HG02623 (cell line): ENCODE measurements around the gene EXD3.
"Not testable (repeated sequence)": the region's sequence is repeated elsewhere in the genome, so short reads cannot be mapped to it uniquely, and the experiment has no call there.

Experiments used
- ATAC-seq: cut with Tn5 transposase; IDR thresholded peaks from one replicate; pipeline ENCODE4 v1.9.1; 2021; ENCODE audit warnings: moderate library complexity; ENCODE audit not compliant: unreplicated experiment

The EXD3 gene

DNA sequence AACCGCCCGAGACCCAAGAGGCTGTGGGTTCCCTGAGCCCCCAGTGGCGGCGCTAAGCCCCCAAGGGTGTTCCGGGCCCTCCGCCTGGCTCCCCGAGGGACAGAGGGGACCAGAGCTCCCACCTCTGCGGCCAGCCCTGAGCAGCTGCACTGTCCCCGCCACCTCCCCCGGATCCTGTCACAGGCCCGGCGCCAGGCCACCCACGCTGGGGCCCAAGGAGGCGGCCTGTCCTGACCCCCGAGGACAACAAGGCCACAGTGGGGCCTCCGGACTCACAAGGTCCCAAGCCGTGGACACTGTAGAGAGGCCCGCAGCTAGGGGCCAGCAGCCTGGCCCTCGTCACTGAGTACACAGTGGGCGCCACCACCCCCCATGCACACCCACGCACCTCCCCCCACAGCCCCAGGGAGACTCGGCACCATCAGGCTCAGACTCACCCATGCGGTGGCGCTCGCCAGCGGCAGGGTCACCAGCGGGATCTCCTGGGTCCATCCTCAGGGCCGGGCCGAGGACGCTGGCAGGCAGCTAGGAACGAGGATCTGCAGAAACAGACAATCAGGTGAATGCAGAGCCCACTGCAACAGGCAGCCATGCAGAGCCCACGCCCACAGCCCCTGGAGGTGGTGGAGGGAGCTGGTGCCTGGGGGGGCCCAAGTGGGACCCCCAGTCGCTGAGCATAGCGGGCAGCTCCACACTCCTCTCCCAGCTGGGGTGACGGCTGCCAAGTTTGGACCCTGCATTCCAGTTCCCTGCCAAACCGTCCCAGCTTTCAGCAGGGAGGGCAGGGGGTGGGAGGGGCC lies 27.9 kb downstream of the EXD3 start:
- ATAC-seq = no peak

DNA sequence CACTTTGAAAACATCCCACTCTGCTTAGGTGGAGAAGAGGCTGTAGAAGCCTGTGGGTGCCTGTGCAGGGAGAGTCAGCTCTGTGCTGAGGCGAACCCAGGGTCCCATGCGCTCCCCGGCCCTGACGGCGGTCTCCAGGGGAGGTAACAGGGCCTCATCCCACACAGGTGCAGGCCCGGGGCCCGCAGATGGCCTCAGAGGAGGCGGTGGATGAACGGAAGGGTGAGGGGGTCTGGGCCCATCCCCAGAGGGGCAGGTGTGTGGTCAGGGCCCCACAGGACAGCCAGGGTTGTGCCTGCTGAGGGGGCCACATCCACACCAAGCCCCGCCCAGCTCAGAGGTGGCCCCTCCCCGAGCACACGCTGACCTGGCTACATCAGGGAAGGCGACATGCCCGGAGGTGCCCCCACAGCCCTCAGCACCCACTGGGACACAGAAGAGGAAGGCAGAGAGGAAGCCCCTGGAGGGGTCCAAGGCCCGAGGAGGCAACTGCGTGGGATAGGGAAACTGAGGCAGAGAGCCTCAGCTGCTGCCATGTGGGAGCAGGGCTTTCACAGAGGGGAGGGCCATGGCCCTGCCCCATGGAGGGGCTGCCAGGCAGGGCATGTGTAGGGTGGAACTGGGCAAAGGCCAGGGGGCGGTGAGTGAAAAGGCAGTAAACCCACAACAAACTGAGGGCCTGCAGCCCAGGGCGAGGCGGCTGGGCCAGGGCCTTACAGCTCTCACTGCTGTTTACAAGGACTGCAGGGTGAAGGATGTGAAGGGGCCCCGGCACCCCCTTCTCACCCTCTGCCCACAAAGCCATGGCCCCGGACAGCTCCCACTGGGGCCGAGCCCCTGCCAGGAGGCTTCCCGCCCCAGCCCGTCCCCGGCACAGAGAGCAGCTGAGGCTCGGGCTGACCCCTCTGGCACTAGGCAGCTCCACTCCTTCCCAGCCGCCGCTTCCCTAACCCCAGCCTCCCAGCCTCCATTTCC lies 29.5 kb downstream of the EXD3 start:
- no peak for ATAC-seq

- ATAC-seq = no peak
Measured at GRCh38 chr9:137392232-137393007, 30.5 kb downstream of the EXD3 start.

DNA sequence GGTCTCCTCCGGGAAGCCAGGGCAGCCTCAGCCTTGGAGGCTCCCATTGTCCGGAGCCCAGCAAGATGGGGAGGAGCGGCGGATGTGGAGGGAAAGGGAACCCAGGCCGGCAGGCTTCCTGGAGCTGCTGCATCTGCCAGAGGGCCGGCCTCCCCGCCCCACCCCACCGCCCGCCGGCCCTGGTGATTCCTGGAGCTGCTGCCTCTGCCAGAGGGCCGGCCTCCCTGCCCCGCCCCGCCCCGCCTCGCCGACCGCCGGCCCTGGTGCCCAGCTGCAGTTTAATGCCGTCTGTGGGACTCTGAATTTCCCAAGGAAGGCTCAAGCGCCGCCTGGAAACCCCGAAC lies 31.6 kb downstream of the EXD3 start:
- no peak for ATAC-seq

GRCh38 chr9:137390553-137391410 lies 32.2 kb downstream of the EXD3 start:
- ATAC-seq = no peak

GRCh38 chr9:137389428-137389746 lies 33.6 kb downstream of the EXD3 start:
- no peak for ATAC-seq

GRCh38 chr9:137388589-137389427 lies 34.2 kb downstream of the EXD3 start:
- ATAC-seq = no peak

- no peak for ATAC-seq
Measured at GRCh38 chr9:137387891-137388560, 34.9 kb downstream of the EXD3 start.

DNA sequence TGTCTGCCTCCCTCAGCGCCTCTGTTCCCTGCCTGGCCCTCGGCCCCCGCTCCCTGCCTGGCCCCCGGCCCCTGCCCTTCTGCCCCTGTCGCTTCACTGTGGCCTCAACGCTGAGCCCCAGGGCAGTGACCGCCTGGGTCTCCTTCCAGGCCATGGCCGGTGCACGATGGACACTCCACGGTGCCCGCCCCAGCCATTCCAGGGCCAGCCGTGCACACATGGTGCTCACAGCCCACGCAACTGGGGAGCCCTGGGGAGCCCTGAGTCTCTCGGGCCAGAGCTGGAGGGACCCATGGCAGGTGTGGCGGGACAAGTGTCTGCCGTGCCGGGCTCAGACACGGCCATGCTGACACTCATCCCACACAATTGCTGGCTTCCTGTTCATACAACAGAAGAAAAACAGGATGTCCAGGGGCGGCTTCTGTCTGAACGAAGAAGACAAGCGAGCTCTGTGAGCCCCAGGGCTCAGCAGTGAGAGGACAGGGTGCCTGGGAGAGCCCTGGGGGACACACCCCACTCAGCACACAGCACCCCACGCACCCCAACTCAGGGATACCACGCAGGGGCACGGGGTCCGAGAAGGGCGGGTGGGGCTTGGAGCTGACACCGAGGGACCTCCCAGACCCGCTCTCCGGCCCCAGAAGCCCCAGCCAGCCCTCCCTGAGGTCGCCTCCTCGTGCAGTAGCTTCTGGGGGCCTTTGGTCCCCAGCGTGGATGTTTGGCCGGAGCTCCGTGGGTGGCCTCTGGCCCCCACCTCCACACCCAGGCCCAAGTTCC lies 35.7 kb downstream of the EXD3 start:
- no peak for ATAC-seq

GRCh38 chr9:137386507-137387113 lies 36.4 kb downstream of the EXD3 start:
- not testable (repeated sequence) for ATAC-seq

DNA sequence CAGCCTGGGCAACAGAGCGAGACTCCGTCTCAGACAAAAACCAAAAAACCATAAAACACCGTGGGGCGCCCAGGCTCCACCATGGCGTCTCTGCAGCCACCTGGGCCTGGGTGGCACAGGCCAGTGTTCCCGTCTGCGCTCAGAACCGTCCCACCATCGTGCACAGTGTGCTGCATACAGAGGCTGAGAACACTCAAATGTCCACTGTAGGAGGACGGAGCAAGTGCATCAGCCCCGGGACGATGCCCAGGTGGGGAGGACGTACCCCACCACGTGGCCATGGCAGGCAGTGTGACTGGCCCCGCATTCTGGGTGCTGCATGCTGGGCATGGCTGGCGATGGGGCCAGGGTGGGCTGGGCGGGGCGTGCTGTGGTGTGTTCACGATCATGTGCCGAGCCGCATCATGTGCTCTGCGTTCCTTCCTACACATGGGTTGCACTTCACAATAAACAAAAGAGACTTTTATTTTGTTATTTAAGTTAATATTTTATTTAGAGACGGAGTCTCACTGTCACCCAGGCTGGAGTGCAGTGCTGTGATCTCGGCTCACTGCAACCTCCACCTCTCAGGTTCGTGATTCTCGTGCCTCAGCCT lies 37.8 kb downstream of the EXD3 start:
- no peak for ATAC-seq

GRCh38 chr9:137383784-137384756 lies 38.9 kb downstream of the EXD3 start:
- no peak for ATAC-seq

DNA sequence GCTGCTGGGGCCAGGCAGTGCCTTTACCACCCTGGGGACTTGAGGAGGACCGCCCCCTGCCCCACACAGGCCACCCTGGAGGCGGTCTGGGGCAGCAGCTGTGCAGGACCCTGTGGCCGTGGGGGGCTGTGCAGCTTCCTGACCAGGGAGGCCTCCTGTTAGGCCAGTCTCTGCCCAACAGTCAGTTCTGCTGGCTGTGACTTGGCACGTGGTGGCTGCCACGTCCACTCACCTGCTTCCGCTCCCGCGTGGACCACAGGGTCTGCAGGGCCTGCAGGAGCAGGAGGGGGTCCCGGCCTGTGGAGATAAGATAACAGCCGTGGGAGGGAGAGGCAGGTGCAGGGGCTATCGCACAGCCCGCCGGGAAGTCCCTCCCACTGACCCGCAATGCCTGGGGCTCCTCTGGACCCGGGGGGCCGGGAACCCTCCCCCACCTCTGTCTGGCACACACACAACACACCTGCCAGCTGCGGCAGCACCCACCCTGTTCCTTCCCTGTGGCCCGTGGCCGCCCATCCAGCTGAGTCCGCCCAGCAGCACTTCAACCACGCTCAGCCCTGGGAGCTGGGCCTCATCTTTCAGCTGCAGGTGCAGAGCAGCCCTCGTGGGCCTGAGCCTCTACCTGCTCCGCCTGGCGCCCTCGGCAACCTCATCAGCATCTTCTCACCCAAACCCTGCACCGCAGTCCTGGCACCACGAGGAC lies 39.7 kb downstream of the EXD3 start:
- no peak for ATAC-seq

GRCh38 chr9:137382444-137383080 lies 40.4 kb downstream of the EXD3 start:
- ATAC-seq = no peak
